Measurements from ENCODE around the gene FGFR3. TPM values are rescaled to one million over a fixed set of nuclear protein-coding genes. Genes with fewer than 3 reads are reported as not detected.

Gene FGFR3
- total and polyA plus RNA-seq, 12 donors: 1.2 to 6.6 (median 2.4) TPM

DNA sequence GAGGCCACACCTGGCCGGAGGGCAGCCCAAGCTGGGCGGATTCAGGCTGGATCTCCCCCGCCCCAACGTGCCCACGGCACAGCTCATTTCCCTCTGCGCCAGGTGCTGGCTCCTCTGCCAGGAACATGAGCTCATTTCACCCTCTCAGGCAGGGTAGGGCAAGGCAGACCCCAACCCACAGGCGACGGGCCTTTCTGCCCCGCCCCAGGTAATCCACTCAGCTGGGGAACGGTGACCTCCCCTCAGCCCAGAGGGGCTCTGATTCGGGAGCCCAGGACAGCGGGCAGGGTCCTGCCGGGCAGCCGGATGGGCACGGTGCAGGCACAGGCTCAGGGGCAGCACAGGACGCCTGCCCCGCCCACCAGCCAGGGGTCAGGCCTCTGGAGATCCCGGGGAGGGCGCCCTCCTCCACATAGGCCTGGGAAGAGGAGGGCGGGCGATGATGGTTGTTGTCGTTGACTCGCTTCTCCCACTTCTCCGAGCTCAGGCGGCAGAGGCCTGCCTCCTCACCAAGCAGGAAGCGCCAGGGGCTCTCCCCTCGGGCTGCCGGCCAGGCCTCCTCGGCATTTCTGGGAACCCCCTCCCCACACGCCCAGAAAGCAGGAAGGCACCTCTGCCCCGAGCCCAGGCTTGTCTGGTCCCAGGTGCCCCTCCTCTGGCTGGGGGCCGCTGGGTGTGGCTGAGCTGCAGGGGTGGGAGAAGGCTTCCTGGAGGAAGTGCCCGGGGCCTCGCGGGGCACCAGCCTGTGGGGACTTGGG is 40.6 kb upstream of the FGFR3 start:
- no peak for TF ChIP-seq CTCF (IDR thresholded peaks at IDR 0.05)
- peak in 4 of 8 donors; percentile 9 to 24 (median 18) for ATAC-seq
- Histone ChIP-seq H3K27me3 (peaks cover 0 to 11% (median 7%) of the 10 kb centered on the region in 7 donors), H3K4me3 (peak overlapping the region in 2 of 10 donors; percentile 8 to 20), H3K36me3 (no peaks in the 10 kb centered on the region), H3K4me1 (peaks cover 0 to 23% (median 14%) of the 10 kb centered on the region in 9 donors), H3K27ac (peak overlapping the region in 2 of 10 donors; percentile 10 to 44), H3K9me3 (no peaks in the 10 kb centered on the region)
- 45 to 53% methylated on average over 35 of the region's 35 CpGs for WGBS, 2 donors
- intact Hi-C loops (cut with DNase I): loop anchor here in 2 of 10 donors (5.0 kb wide), 3 partner anchors 45 to 150 kb away; no protein-coding TSS in a partner anchor
- no peak for DNase-seq

GRCh38 chr4:1753294-1753696 is 39.8 kb upstream of the FGFR3 start:
- Histone ChIP-seq H3K27me3 (peaks cover 0 to 9% (median 3%) of the 10 kb centered on the region in 7 donors), H3K27ac (no peak overlapping the region), H3K4me3 (no peak overlapping the region), H3K36me3 (no peaks in the 10 kb centered on the region), H3K9me3 (no peaks in the 10 kb centered on the region), H3K4me1 (peaks cover 0 to 22% (median 13%) of the 10 kb centered on the region in 9 donors)
- DNase-seq: no peak
- 75 to 83% methylated on average over 10 of the region's 10 CpGs for WGBS, 2 donors
- no peak for TF ChIP-seq CTCF (IDR thresholded peaks at IDR 0.05)
- no peak for ATAC-seq
- intact Hi-C loops (cut with DNase I): loop anchor here in 2 of 10 donors (5.0 kb wide), 3 partner anchors 44 to 149 kb away; no protein-coding TSS in a partner anchor

DNA sequence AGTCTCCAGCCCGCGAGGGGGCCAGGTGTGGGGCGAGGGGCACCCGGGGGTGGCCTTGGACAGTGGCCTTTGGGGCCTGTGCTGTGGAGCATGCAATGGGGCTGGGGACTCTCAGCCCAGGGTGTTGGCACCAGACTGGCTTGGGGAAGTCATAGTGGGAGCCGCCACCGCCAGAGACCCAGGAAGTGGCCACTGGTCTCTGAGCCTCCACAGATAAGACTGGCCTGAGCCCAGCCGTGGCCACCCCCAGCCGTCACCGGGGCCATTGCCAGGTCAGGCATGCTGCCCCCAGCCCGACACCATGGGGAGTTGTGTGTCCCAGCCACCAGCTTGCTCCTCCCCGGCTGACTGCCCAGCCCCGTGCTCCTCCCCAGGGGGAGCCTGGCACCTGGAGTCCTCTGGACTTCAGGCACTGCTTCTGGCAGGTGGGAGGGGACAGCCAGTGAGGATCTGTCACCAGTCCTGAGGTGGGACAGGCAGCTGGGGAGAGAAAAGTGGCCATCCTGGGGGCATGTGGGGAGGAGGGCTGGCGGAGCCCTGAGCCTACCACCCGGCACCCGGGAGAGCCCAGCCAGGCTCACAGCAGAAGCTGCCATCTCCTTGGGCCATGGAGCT is 39.3 kb upstream of the FGFR3 start:
- Histone ChIP-seq H3K36me3 (no peaks in the 10 kb centered on the region), H3K4me3 (no peak overlapping the region), H3K9me3 (no peaks in the 10 kb centered on the region), H3K27ac (no peak overlapping the region), H3K27me3 (peaks cover 0 to 4% (median 0%) of the 10 kb centered on the region in 7 donors), H3K4me1 (peaks cover 0 to 18% (median 10%) of the 10 kb centered on the region in 9 donors)
- no peak for DNase-seq
- TF ChIP-seq CTCF (IDR thresholded peaks at IDR 0.05): no peak
- intact Hi-C loops (cut with DNase I): loop anchor here in 2 of 10 donors (5.0 kb wide), 3 partner anchors 43 to 148 kb away; no protein-coding TSS in a partner anchor
- no peak for ATAC-seq
- WGBS, 2 donors: 88 to 91% methylated on average over 15 of the region's 15 CpGs

DNA sequence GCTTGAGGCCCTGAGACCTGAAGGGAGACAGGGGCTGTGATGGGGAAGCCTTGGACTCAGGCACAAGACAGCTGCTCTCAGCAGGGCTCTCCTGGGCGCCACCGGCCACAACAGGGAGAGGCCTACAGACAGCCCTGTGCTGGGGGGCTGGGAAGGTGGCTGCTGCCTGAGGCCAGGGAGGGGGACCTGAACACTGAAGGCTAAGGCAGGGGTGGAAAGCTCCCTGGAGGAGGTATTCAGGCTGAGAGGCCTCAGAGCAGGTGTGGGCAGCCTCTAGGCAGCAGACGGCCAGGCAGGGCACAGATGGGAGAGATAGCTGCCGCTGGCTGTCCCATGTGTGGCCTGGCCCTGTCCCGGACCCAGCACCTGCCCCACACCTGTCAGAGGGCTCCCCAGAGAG is 38.8 kb upstream of the FGFR3 start:
- ATAC-seq: no peak
- Histone ChIP-seq H3K27me3 (peaks cover 0 to 4% (median 0%) of the 10 kb centered on the region in 7 donors), H3K4me3 (no peak overlapping the region), H3K4me1 (peaks cover 0 to 18% (median 10%) of the 10 kb centered on the region in 9 donors), H3K36me3 (no peaks in the 10 kb centered on the region), H3K9me3 (no peaks in the 10 kb centered on the region), H3K27ac (no peak overlapping the region)
- intact Hi-C loops (cut with DNase I): loop anchor here in 2 of 10 donors (5.0 kb wide), 3 partner anchors 43 to 148 kb away; no protein-coding TSS in a partner anchor
- DNase-seq: no peak
- WGBS, 2 donors: 88 to 91% methylated on average over 5 of the region's 5 CpGs
- no peak for TF ChIP-seq CTCF (IDR thresholded peaks at IDR 0.05)

All from heart right ventricle (tissue), 16 donors.